ENCODE results near the gene NFAM1. TPM values are rescaled to one million over a fixed set of nuclear protein-coding genes. Genes with fewer than 3 reads are reported as not detected.

NFAM1 gene
- total and polyA plus RNA-seq, 2 of the 4 experiments (the other 2 are of a cell fraction), result not detected

- Histone ChIP-seq H4K5ac (ENCODE audit: low read depth, low read length) (no peak overlapping the region), H3K27ac (ENCODE audit: insufficient read depth, low read length) (no peak overlapping the region), H3K14ac (replicated peaks; ENCODE audit: low read depth, low read length) (no peak overlapping the region), H3K9me3 (ENCODE audit: control insufficient read depth, insufficient read depth, low read length) (no peaks in the 10 kb centered on the region), H3K27me3 (ENCODE audit: control insufficient read depth, insufficient read depth, low read length) (peaks cover 58% of the 10 kb centered on the region), H3K4ac (ENCODE audit: low read depth, low read length) (no peak overlapping the region), H3K4me1 (ENCODE audit: control insufficient read depth, insufficient read depth, low read length) (no peaks in the 10 kb centered on the region), H3K9me1 (ENCODE audit: insufficient read depth, low read length) (no peaks in the 10 kb centered on the region), H3K56ac (ENCODE audit: extremely low read depth, insufficient read depth, low read length) (no peak overlapping the region), H3K4me2 (ENCODE audit: low read depth, low read length) (no peak overlapping the region), H3K23ac (ENCODE audit: low read depth, low read length) (no peak overlapping the region), H2AFZ (replicated peaks; ENCODE audit: low read length, poor library complexity) (no peak overlapping the region), H2AK5ac (ENCODE audit: low read depth, low read length) (no peak overlapping the region), H2BK5ac (ENCODE audit: low read depth, low read length, poor library complexity, severe bottlenecking) (no peak overlapping the region), H3K18ac (ENCODE audit: low read depth, low read length) (no peak overlapping the region), H4K20me1 (ENCODE audit: insufficient read depth, low read length) (no peaks in the 10 kb centered on the region), H2BK15ac (ENCODE audit: low read depth, low read length) (no peak overlapping the region), H4K91ac (ENCODE audit: insufficient read depth, low read depth, low read length) (no peak overlapping the region), H2BK20ac (ENCODE audit: low read depth, low read length) (no peak overlapping the region), H4K8ac (ENCODE audit: low read depth in 2 of 2, low read length in 2 of 2) (no peak overlapping the region), H3K79me1 (ENCODE audit: low read depth in 1 of 2, low read length in 2 of 2) (no peaks in the 10 kb centered on the region), H3K36me3 (ENCODE audit: control insufficient read depth, insufficient read depth, low read length) (no peaks in the 10 kb centered on the region), H2BK120ac (ENCODE audit: low read depth, low read length) (no peak overlapping the region), H3K9ac (ENCODE audit: low read depth, low read length) (no peak overlapping the region), H2AK9ac (replicated peaks; ENCODE audit: low read depth, low read length, poor library complexity) (no peak overlapping the region), H3K4me3 (ENCODE audit: insufficient read depth, low read depth, low read length) (no peak overlapping the region)
- in situ Hi-C loops (cut with MboI; ENCODE audit: low sequenced_read_pairs) (no loop called here), dilution Hi-C loops (cut with HindIII; ENCODE audit: low sequenced_read_pairs, unreplicated experiment) (no loop called here), intact Hi-C loops (cut with micrococcal nuclease) (no loop called here)
- ChIA-PET CTCF (interaction anchor here (0.6 to 1.1 kb wide), 2 partner anchors 66 to 342 kb away, joined by 3 to 9 read pairs; no protein-coding TSS in a partner anchor), POLR2A (ENCODE audit: unreplicated experiment) (no interaction called here)
- 90% methylated on average over 3 of the region's 8 CpGs; no CpG with 5 or more reads in 1 of the 2 experiments for WGBS, 2 experiments (ENCODE audit: extremely low coverage in 2 of 2, insufficient read length in 1 of 2)
- no peak for DNase-seq
- ATAC-seq (ENCODE audit: low read depth), result no peak
- TF ChIP-seq POLR2A (IDR thresholded peaks at IDR 0.05; ENCODE audit: low read depth, low read length), result no peak
- no peak for TF ChIP-seq RAD21 (IDR thresholded peaks at IDR 0.05; ENCODE audit: low read length)
- no peak for TF ChIP-seq MAZ (IDR thresholded peaks at IDR 0.05; ENCODE audit: borderline replicate concordance, low read depth, low read length)
- TF ChIP-seq CHD1 (IDR thresholded peaks at IDR 0.05; ENCODE audit: low read depth, low read length), result no peak
- no peak for TF ChIP-seq CTCF (conservative IDR thresholded peaks at IDR 0.05; ENCODE audit: low read depth, low read length)
- TF ChIP-seq FOS (IDR thresholded peaks at IDR 0.05; ENCODE audit: low read depth, low read length), result no peak
- TF ChIP-seq USF2 (IDR thresholded peaks at IDR 0.05; ENCODE audit: low read depth, low read length), result no peak
- TF ChIP-seq NFE2L2 (IDR thresholded peaks at IDR 0.05; ENCODE audit: low read depth, low read length), result no peak
- no peak for TF ChIP-seq MAFK (IDR thresholded peaks at IDR 0.05; ENCODE audit: low read depth, low read length)
- TF ChIP-seq BHLHE40 (IDR thresholded peaks at IDR 0.05; ENCODE audit: low read depth, low read length), result no peak
- TF ChIP-seq RCOR1 (IDR thresholded peaks at IDR 0.05; ENCODE audit: insufficient replicate concordance, low read length), result no peak
- no peak for TF ChIP-seq ELK1 (IDR thresholded peaks at IDR 0.05; ENCODE audit: borderline replicate concordance, low read depth, low read length)
- TF ChIP-seq CEBPB (IDR thresholded peaks at IDR 0.05; ENCODE audit: low read depth, low read length), result no peak
- no peak for TF ChIP-seq SMC3 (IDR thresholded peaks at IDR 0.05; ENCODE audit: low read depth, low read length)
- TF ChIP-seq MXI1 (IDR thresholded peaks at IDR 0.05; ENCODE audit: borderline replicate concordance, low read depth, low read length), result no peak
- no peak for TF ChIP-seq RFX5 (IDR thresholded peaks at IDR 0.05; ENCODE audit: low read depth, low read length)
- no TSS peak for BruUV-seq (replicated peaks)
Measured at GRCh38 chr22:42432818-42433217, 615 bp upstream of the NFAM1 start.

All from IMR-90 (cell line).